ENCODE results near the gene NTSR2.

NTSR2 gene

GRCh38 chr2:11657195-11657594 lies 12.8 kb downstream of the NTSR2 start:
- no peak for DNase-seq

GRCh38 chr2:11656671-11657101 lies 13.3 kb downstream of the NTSR2 start:
- no peak for DNase-seq

- DNase-seq: no peak
Measured at GRCh38 chr2:11656252-11656651, 13.7 kb downstream of the NTSR2 start.

- DNase-seq: no peak
Measured at GRCh38 chr2:11655495-11655894, 14.5 kb downstream of the NTSR2 start.

- no peak for DNase-seq
Measured at GRCh38 chr2:11652553-11652952, 17.4 kb downstream of the NTSR2 start.

GRCh38 chr2:11651856-11652548 lies 18.0 kb downstream of the NTSR2 start:
- no peak for DNase-seq

GRCh38 chr2:11649093-11649492 lies 20.9 kb downstream of the NTSR2 start:
- DNase-seq: no peak

- no peak for DNase-seq
Measured at GRCh38 chr2:11647834-11648600, 22.0 kb downstream of the NTSR2 start.

- no peak for DNase-seq
Measured at GRCh38 chr2:11646530-11646929, 23.5 kb downstream of the NTSR2 start.

GRCh38 chr2:11644293-11644692 lies 25.7 kb downstream of the NTSR2 start:
- no peak for DNase-seq

GRCh38 chr2:11642972-11643371 lies 27.0 kb downstream of the NTSR2 start:
- no peak for DNase-seq

GRCh38 chr2:11640132-11640531 lies 29.9 kb downstream of the NTSR2 start:
- DNase-seq: no peak

GRCh38 chr2:11639503-11639902 lies 30.5 kb downstream of the NTSR2 start:
- no peak for DNase-seq

GRCh38 chr2:11637546-11637945 lies 32.4 kb downstream of the NTSR2 start:
- no peak for DNase-seq

GRCh38 chr2:11636593-11637295 lies 33.3 kb downstream of the NTSR2 start:
- DNase-seq: no peak

- DNase-seq: no peak
Measured at GRCh38 chr2:11635141-11635540, 34.9 kb downstream of the NTSR2 start.

GRCh38 chr2:11634584-11634983 lies 35.4 kb downstream of the NTSR2 start:
- DNase-seq: no peak

- DNase-seq: no peak
Measured at GRCh38 chr2:11633923-11634478, 36.0 kb downstream of the NTSR2 start.

GRCh38 chr2:11631462-11631861 lies 38.5 kb downstream of the NTSR2 start:
- DNase-seq: no peak

- no peak for DNase-seq
Measured at GRCh38 chr2:11630855-11631254, 39.1 kb downstream of the NTSR2 start.

- DNase-seq: no peak
Measured at GRCh38 chr2:11629851-11630250, 40.1 kb downstream of the NTSR2 start.

- DNase-seq: no peak
Measured at GRCh38 chr2:11629215-11629614, 40.8 kb downstream of the NTSR2 start.

GRCh38 chr2:11628675-11629074 lies 41.3 kb downstream of the NTSR2 start:
- DNase-seq: no peak

GRCh38 chr2:11625671-11626070 lies 44.3 kb downstream of the NTSR2 start:
- DNase-seq: no peak
